Measurements from ENCODE around the gene TNRC18. TPM values are rescaled to one million over a fixed set of nuclear protein-coding genes. Genes with fewer than 3 reads are reported as not detected.

Gene TNRC18
- total and polyA plus RNA-seq, 9 of the 15 experiments (the other 6 are each of a cell fraction or from before 2014, with no cell fraction given): 0.03 to 43.2 (median 18.0) TPM

- TF ChIP-seq TFE3 (CRISPR knock-in tag; IDR thresholded peaks at IDR 0.05) (no peak), SIN3B (IDR thresholded peaks at IDR 0.05; ENCODE audit: low read depth) (0 out of 2 replicates have a peak, but pooled peaks have one; percentile 23), USF2 (CRISPR knock-in tag; IDR thresholded peaks at IDR 0.05) (no peak), ZNF23 (CRISPR knock-in tag; IDR thresholded peaks at IDR 0.05) (no peak), SNAPC5 (CRISPR knock-in tag; IDR thresholded peaks at IDR 0.05) (no peak), RAD21 (CRISPR knock-in tag; conservative IDR thresholded peaks at IDR 0.05 in 1 of 2, IDR thresholded peaks at IDR 0.05 in 1 of 2) (peak in 1 of 2 experiments; percentile 10; a peak in 1 of 4 replicates), CREBBP (IDR thresholded peaks at IDR 0.05; ENCODE audit: low read depth, low read length) (no peak), SMAD4 (CRISPR knock-in tag; conservative IDR thresholded peaks at IDR 0.05) (peak; percentile 30; the same call in 1 of the 2 replicates), RNF2 (IDR thresholded peaks at IDR 0.05) (no peak), BCLAF1 (IDR thresholded peaks at IDR 0.05; ENCODE audit: borderline replicate concordance in 1 of 2, control insufficient read depth in 1 of 2, low read depth in 2 of 2, low read length in 1 of 2) (no peak), BCOR (IDR thresholded peaks at IDR 0.05) (no peak), RBM17 (IDR thresholded peaks at IDR 0.05; ENCODE audit: borderline replicate concordance, low read depth, low read length) (no peak), ZNF77 (CRISPR knock-in tag; IDR thresholded peaks at IDR 0.05) (no peak), TSHZ1 (CRISPR knock-in tag; IDR thresholded peaks at IDR 0.05) (no peak), ZNF253 (CRISPR knock-in tag; conservative IDR thresholded peaks at IDR 0.05) (no peak), TEAD1 (CRISPR knock-in tag; IDR thresholded peaks at IDR 0.05) (no peak)
Measured at GRCh38 chr7:5423306-5423975, at the start of gene TNRC18 (continued).
